BLaER1 treated with 17β-estradiol and CSF1 and Interleukin-3, amounts not matched to agents 10 nM and 100 nM (cell line): ENCODE data around the gene EMP2.
"Not testable (repeated sequence)": the region's sequence is repeated elsewhere in the genome, so short reads cannot be mapped to it uniquely, and the experiment has no call there.

ENCODE experiments used
- H3K27ac ChIP-seq, 11 experiments: shearing (Covaris generic); formaldehyde crosslinking; 2 replicates each; pipeline ENCODE4 v1.8.1; 2022
- H3K27me3 ChIP-seq, 11 experiments: shearing (Covaris generic); formaldehyde crosslinking; 2 replicates each; pipeline ENCODE4 v1.8.1; 2022
- H3K36me3 ChIP-seq, 11 experiments: shearing (Covaris generic); formaldehyde crosslinking; 2 replicates each; pipeline ENCODE4 v1.8.1; 2022
- H3K4me1 ChIP-seq, 10 experiments: shearing (Covaris generic); formaldehyde crosslinking; 2 replicates each; pipeline ENCODE4 v1.8.1; 2022
- H3K4me2 ChIP-seq, 11 experiments: shearing (Covaris generic); formaldehyde crosslinking; 2 replicates each; pipeline ENCODE4 v1.8.1; 2022
- H3K4me3 ChIP-seq, 10 experiments: shearing (Covaris generic); formaldehyde crosslinking; 2 replicates each; pipeline ENCODE4 v1.8.1; 2022
- H3K9ac ChIP-seq, 11 experiments: shearing (Covaris generic); formaldehyde crosslinking; 2 replicates each; pipeline ENCODE4 v1.8.1; 2022
- H3K9me3 ChIP-seq, 11 experiments: shearing (Covaris generic); formaldehyde crosslinking; replicated peaks in 1 of 11; 2 replicates each; pipeline ENCODE4 v1.8.1; 2022
- H4K20me1 ChIP-seq, 11 experiments: shearing (Covaris generic); formaldehyde crosslinking; 2 replicates each; pipeline ENCODE4 v1.8.1; 2022
- Cebpa-rat ChIP-seq, 11 experiments: shearing (Covaris generic); IDR thresholded peaks; 2 replicates each; pipeline ENCODE4 v1.8.1; 2022

EMP2 gene, protein sequence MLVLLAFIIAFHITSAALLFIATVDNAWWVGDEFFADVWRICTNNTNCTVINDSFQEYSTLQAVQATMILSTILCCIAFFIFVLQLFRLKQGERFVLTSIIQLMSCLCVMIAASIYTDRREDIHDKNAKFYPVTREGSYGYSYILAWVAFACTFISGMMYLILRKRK

DNA sequence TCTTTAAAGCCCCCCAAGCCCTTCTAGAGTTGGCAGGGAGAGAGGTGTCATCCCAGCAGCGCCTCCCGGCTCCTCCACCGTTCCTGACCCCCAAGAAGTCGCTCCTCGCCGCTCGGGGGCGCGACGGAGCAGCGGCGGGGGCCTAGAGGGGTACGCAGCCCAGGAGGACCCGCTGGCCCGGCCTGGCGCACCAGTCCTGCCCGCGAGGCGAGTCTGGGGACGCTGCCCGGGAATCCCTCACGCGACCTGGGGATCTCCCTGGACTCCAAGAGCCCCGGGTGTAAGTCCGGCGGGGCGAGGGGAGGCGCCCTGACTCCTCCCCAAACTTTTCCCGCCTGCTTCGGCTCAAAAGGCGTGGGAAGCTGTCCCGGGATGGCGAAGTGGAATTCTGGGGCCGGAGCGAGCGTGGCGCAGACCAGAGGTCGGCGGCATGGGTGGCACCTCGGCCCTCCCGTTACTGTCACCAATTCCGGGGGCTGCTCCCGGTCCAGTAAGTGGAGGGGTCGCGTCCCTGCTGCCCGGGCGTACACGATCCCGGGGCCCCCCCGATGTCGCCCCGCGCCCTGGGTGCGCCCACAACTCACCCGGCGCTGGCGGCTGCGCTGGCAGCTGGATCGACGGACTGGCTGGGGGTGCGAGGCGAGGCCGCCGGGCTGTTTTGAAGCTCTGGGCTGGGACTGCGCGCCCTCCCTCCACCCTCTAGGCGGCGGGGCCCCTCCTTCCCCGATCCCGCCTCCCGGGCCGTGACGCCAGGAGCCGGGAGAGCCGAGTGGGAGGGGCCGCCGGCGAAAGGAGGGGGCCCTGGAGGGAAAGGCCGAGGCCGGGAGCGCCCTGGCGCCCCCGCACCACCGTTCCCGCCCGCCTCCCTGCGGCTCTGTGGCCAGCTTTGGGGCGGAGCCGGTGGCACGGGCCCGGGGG, at the start of gene EMP2:
EMP2 (minus strand) TSS at position 634 of the 918 bp plus-strand sequence. CDS start 32,981 bp downstream, outside the sequence.
- peak within 1 kb of the TSS; percentile 34 to 81 (median 72); a peak in 21 of 22 replicates for H3K27ac ChIP-seq
- peak within 1 kb of the TSS; percentile 73 to 85 (median 80) for H3K9ac ChIP-seq
- TF ChIP-seq Cebpa-rat (IDR thresholded peaks at IDR 0.05) = no peak
- H3K36me3 ChIP-seq = no peaks in the 10 kb centered on the region
- H4K20me1 ChIP-seq = peaks cover 0 to 12% (median 0%) of the 10 kb centered on the region in 11 experiments; a peak in 2 of 22 replicates
- H3K4me3 ChIP-seq = peak within 1 kb of the TSS; percentile 65 to 80 (median 75)
- H3K4me2 ChIP-seq = peak within 1 kb of the TSS; percentile 91 to 99 (median 98)
- peaks cover 38 to 65% (median 56%) of the 10 kb centered on the region in 10 experiments for H3K4me1 ChIP-seq
- H3K9me3 ChIP-seq = peaks cover 0 to 8% (median 0%) of the 10 kb centered on the region in 11 experiments; a peak in 3 of 22 replicates
- H3K27me3 ChIP-seq = peaks cover 21 to 52% (median 44%) of the 10 kb centered on the region in 11 experiments

DNA sequence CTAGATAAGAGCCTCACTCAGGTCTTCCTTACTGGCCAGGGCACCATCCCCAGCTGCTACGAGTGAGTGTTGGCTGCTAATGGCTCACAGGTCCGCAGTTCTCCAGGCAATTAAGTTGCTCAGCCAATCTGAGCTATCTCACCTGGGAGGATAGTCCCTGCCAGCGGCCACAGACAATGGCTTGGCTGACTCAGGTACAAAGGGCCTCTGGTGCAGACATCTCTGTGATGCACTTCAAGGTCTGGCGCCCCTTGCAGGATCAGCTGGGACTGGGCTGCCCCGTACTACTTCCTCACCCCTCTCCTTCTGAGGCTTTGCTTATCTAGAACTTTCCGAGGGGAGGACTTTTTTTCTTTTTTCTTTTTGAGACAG, 49.2 kb upstream of the EMP2 start:
- peak overlapping the region in 8 of 11 experiments; percentile 1 to 69 (median 44); a peak in 11 of 22 replicates for H3K4me2 ChIP-seq
- H3K27ac ChIP-seq = peak overlapping the region in 9 of 11 experiments; percentile 26 to 78 (median 65); a peak in 16 of 22 replicates
- no peaks in the 10 kb centered on the region for H3K27me3 ChIP-seq
- peaks cover 0 to 75% (median 30%) of the 10 kb centered on the region in 10 experiments; a peak in 13 of 20 replicates for H3K4me1 ChIP-seq
- no peaks in the 10 kb centered on the region for H4K20me1 ChIP-seq
- H3K36me3 ChIP-seq = no peaks in the 10 kb centered on the region
- H3K9ac ChIP-seq = peak overlapping the region in 7 of 11 experiments; percentile 20 to 59 (median 37); a peak in 9 of 22 replicates
- TF ChIP-seq Cebpa-rat (IDR thresholded peaks at IDR 0.05) = no peak
- peaks cover 0 to 11% (median 5%) of the 10 kb centered on the region in 11 experiments; a peak in 17 of 22 replicates for H3K9me3 ChIP-seq
- no peak overlapping the region for H3K4me3 ChIP-seq

DNA sequence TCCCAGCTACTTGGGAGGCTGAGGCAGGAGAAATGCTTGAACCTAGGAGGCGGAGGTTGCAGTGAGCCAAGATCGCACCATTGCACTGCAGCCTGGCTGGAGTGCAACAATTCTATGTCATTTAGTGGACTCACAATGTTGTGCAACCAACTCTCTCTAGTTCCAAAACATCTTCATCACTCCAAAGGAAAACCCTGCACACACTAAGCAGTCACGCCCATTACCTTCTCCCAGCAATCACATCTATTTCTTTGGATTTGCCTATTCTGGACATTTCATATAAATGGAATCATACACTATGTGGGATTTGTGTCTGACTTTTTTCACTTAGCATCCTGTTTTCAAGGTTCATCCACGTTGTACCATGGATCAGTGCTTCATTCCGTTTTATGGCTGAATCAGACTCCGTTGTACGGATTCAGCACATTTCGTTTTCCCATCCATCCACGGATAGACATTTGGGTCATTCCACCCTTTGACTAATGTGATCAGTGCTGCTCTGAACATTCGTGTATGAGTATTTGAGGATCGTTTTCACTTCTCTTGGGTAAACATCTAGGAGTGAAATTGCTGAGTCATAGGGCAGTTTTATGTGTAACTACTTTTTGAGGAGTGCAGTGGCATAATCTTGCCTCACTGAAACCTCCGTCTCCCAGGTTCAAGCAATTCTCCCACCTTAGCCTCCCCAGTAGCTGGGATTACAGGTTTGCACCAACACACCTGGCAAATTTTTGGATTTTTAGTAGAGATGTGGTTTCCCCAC, 45.4 kb upstream of the EMP2 start:
- H3K27me3 ChIP-seq = no peaks in the 10 kb centered on the region
- H3K36me3 ChIP-seq = no peaks in the 10 kb centered on the region
- H3K4me2 ChIP-seq = peak overlapping the region in 5 of 11 experiments; percentile 3 to 47 (median 21); a peak in 9 of 22 replicates
- H3K4me1 ChIP-seq = peaks cover 0 to 70% (median 33%) of the 10 kb centered on the region in 10 experiments; a peak in 14 of 20 replicates
- no peak overlapping the region for H3K4me3 ChIP-seq
- H3K9me3 ChIP-seq = peaks cover 0 to 6% (median 0%) of the 10 kb centered on the region in 11 experiments; a peak in 4 of 22 replicates
- H3K9ac ChIP-seq = no peak overlapping the region
- H3K27ac ChIP-seq = peak overlapping the region in 7 of 11 experiments; percentile 15 to 63 (median 47); a peak in 6 of 22 replicates
- no peak for TF ChIP-seq Cebpa-rat (IDR thresholded peaks at IDR 0.05)
- no peaks in the 10 kb centered on the region for H4K20me1 ChIP-seq

DNA sequence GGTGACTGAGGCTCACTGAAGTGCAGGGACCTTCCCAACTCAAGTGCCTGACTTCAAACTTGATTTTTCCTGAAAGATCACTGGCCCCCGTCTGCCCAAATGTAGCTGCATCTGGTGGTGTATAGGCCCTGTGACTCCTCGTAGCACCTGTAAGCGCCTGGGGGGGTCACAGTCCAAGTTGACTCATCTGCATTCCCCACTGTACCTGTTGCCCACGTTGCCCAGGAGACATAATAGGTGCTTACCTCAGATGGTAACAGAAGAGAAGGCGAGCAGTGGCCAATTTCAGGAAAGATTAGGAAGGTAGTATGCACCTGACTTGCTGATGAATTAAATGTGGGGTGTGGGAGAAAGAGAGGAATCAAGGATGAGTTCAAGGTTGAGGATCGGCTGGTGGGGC, 44.1 kb upstream of the EMP2 start:
- H4K20me1 ChIP-seq = no peaks in the 10 kb centered on the region
- no peak overlapping the region; a peak in 2 of 22 replicates for H3K27ac ChIP-seq
- H3K9ac ChIP-seq = no peak overlapping the region
- peaks cover 0 to 57% (median 26%) of the 10 kb centered on the region in 10 experiments; a peak in 14 of 20 replicates for H3K4me1 ChIP-seq
- H3K36me3 ChIP-seq = no peaks in the 10 kb centered on the region
- no peaks in the 10 kb centered on the region for H3K27me3 ChIP-seq
- TF ChIP-seq Cebpa-rat (IDR thresholded peaks at IDR 0.05) = no peak
- H3K4me3 ChIP-seq = no peak overlapping the region
- peaks cover 0 to 6% (median 0%) of the 10 kb centered on the region in 11 experiments; a peak in 4 of 22 replicates for H3K9me3 ChIP-seq
- peak overlapping the region in 2 of 11 experiments; percentile 16; a peak in 2 of 22 replicates for H3K4me2 ChIP-seq

DNA sequence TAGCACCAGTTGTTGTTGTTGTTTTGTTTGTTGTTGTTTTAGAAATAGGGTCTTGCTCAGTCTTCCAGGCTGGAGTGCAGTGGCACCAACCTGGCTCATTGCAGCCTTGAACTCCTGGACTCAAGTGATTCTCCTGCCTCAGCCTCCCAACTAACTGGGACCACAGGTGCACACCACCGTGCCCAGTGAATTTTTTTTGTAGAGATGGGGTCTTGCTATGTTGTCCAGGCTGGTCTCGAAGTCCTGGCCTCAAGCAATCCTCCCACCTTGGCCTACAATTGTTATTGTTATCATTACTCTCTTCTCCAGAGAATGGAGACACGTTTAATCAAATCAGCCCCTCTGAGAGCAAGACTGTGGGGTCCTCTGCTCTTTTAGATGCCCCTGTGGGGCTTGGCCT, 42.7 kb upstream of the EMP2 start:
- Histone ChIP-seq H3K9me3 (peaks cover 0 to 6% (median 0%) of the 10 kb centered on the region in 11 experiments; a peak in 4 of 22 replicates), H3K4me1 (peaks cover 0 to 43% (median 12%) of the 10 kb centered on the region in 10 experiments; a peak in 12 of 20 replicates), H4K20me1 (no peaks in the 10 kb centered on the region), H3K36me3 (no peaks in the 10 kb centered on the region), H3K27me3 (no peaks in the 10 kb centered on the region), H3K27ac (no peak overlapping the region), H3K9ac (no peak overlapping the region), H3K4me3 (no peak overlapping the region), H3K4me2 (no peak overlapping the region)
- TF ChIP-seq Cebpa-rat (IDR thresholded peaks at IDR 0.05) = no peak

DNA sequence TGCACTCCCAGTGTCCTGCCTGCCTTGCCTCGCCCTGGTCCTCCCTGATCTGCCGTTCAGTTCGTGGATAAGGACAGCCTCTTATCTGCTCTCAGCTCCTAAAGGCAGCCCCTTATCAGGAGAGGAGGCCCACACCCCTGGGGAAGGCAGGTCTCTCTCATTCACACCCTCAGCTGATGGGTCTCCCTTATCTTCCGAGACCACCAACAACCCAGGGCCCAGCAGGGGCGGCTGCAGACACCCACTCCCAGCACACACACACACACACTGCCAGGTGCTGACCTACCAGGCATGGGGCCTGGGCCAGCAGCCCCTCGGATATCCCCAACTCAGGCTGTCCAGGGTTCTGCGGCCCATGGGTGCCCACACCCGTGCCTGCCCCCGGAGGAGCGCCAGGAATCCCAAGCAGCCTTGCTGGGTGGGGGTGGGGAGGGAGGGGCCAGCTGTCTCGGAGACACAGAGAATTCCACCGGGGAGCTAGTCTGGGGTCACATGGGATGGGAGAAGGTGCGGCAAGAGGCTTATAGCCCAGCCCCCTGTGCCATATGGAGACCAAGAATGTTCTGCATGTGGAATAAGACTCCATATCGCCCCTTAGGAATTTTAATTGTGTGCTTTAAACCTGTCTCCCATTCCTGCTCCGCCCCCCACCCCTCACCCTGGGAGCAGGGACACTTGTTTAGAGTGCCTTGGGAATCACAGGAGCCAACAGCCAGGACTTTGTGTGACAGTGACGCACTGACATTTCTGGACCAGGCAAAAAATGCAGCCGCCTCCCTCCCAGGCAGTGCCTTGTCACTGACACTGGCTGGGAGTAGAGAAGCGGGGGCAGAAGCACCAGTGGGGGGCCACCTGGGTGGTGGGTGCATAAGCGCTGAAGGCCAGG, 41.9 kb upstream of the EMP2 start:
- TF ChIP-seq Cebpa-rat (IDR thresholded peaks at IDR 0.05) = no peak
- H3K9ac ChIP-seq = no peak overlapping the region
- H3K36me3 ChIP-seq = no peaks in the 10 kb centered on the region
- H3K27ac ChIP-seq = no peak overlapping the region
- no peak overlapping the region for H3K4me3 ChIP-seq
- peaks cover 0 to 6% (median 0%) of the 10 kb centered on the region in 11 experiments; a peak in 4 of 22 replicates for H3K9me3 ChIP-seq
- no peaks in the 10 kb centered on the region for H4K20me1 ChIP-seq
- no peaks in the 10 kb centered on the region for H3K27me3 ChIP-seq
- no peak overlapping the region for H3K4me2 ChIP-seq
- H3K4me1 ChIP-seq = peaks cover 1 to 41% (median 11%) of the 10 kb centered on the region in 10 experiments; a peak in 18 of 20 replicates

DNA sequence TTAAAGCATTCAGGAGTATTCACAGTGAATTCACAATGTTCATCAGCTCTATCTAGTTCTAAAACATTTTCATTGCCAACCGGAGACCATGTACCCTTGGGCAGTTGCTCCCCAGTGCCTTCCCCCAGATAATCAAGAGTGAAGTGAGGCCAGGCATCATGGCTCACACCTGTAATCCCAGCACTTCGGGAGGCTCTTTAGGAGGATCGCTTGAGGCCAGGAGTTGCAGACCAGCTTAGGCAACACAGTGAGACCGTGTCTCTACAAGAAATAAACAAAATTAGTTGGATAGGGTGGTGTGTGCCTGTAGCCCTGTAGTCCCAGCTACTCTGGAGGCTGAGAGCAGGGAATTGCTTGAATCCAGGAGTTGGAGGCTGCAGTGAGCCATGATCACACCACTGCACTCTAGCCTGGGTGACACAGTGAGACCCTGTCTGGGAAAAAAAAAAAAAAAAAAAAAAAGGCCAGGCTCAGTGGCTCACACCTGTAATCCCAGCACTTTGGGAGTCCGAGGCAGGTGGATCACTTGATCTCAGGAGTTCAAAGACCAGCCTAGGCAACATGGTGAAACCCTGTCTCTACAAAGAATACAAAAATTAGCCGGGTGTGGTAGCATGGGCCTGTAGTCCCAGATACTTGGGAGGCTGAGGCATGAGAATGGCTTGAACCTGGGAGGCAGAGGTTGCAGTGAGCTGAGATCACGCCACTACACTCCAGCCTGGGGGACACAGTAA, 41.0 kb upstream of the EMP2 start:
- not testable (repeated sequence) for H4K20me1 ChIP-seq, H3K36me3 ChIP-seq, H3K4me3 ChIP-seq, H3K27ac ChIP-seq, H3K9ac ChIP-seq, H3K27me3 ChIP-seq, H3K4me2 ChIP-seq, H3K9me3 ChIP-seq
- peaks cover 8 to 41% (median 17%) of the 10 kb centered on the region in 10 experiments; a peak in 18 of 20 replicates for H3K4me1 ChIP-seq
